ENCODE results near the gene HOXB9. TPM values are rescaled to one million over a fixed set of nuclear protein-coding genes. Genes with fewer than 3 reads are reported as not detected.

HOXB9 gene
- polyA plus RNA-seq, 1 donor from 2014 or later, result not detected

- peak overlapping the region; percentile 82 to 94 (median 88) for H3K4me3 Mint-ChIP-seq
- H3K9me3 Mint-ChIP-seq, result peaks cover 0 to 4% (median 0%) of the 10 kb centered on the region in 3 donors
- peaks cover 51% of the 10 kb centered on the region for H3K27me3 Mint-ChIP-seq
- H3K36me3 Mint-ChIP-seq, result peaks cover 2% of the 10 kb centered on the region
- H3K27ac Mint-ChIP-seq, result peak overlapping the region in 2 of 3 donors; percentile 82 to 91
- H3K4me1 Mint-ChIP-seq, result peaks cover 15 to 21% (median 16%) of the 10 kb centered on the region in 3 donors
Observed at GRCh38 chr17:48612854-48613691, 13.1 kb downstream of the HOXB9 start.

- Mint-ChIP-seq H3K27me3 (peaks cover 49% of the 10 kb centered on the region), H3K27ac (peak overlapping the region in 1 of 3 donors; percentile 82), H3K4me1 (peaks cover 15 to 21% (median 15%) of the 10 kb centered on the region in 3 donors), H3K4me3 (peak overlapping the region; percentile 74 to 94 (median 84)), H3K36me3 (peaks cover 4% of the 10 kb centered on the region), H3K9me3 (peaks cover 0 to 4% (median 0%) of the 10 kb centered on the region in 3 donors)
Observed at GRCh38 chr17:48612456-48612853, 13.7 kb downstream of the HOXB9 start.

DNA sequence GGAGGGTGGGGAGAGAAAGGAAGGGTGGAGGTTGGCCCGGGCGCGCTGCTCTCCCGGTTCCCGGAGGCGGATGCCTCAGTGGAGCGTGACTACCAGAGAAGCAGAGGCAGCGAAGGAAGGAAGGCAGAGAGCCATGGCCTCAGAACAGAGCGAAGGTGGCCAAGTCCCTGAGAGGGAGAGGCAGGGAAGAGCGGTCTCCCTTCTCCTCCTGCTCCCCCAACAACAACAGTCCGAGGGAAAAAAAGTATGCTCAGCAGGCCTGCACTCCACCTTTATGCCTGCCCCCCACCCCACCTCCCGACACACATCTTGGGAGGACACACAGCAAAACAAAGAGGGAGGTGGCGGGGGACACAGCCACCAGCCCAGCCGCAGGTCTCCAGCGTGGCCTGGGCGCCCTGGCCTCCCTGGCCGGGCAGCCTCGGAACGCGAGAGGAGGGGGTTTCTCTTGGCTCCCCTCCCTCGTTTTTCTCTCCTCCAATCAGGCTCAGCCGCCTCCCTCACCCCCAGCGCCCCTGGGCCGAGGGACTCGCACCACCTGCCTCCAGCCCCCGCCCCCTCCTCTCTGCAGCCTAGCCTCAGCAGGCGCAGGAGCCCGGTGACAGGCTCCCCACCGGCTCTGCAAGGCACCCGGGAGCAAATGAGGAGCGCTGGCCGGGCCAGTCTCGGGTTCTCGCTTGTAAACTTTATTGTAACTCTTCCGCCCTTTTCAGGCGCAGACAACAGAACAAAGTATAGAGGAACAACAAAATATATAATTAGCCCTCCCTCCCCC is 14.3 kb downstream of the HOXB9 start:
- Mint-ChIP-seq H3K27ac (peak overlapping the region in 2 of 3 donors; percentile 82 to 92), H3K27me3 (peaks cover 45% of the 10 kb centered on the region), H3K36me3 (peaks cover 4% of the 10 kb centered on the region), H3K4me1 (peaks cover 13 to 16% (median 15%) of the 10 kb centered on the region in 3 donors), H3K9me3 (peaks cover 0 to 4% (median 0%) of the 10 kb centered on the region in 3 donors), H3K4me3 (peak overlapping the region; percentile 94 to 99 (median 98))

DNA sequence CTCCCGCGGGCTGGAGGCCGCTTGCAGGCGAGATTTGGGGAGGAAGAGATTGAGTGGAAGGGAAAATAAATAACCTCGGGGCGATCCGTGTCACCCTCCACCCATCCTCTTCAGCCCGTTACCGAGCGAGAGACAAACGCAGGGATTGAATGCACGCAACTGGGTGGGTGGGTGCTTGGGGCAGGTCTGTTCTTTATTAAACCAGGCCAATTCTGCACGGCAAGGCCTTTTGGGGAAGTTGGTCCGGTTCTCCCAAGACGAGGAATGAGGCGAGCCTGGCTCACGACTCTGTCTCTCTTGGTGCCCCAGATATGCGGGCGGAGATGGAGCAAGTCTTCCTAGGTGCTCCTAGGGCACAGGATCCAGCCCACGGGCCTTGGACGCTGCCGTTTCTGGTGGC is 14.9 kb downstream of the HOXB9 start:
- Mint-ChIP-seq H3K27me3 (peaks cover 45% of the 10 kb centered on the region), H3K36me3 (peaks cover 4% of the 10 kb centered on the region), H3K27ac (peak overlapping the region; percentile 82 to 93 (median 92)), H3K4me1 (peaks cover 13 to 16% (median 15%) of the 10 kb centered on the region in 3 donors), H3K4me3 (peak overlapping the region; percentile 94 to 99 (median 98)), H3K9me3 (peaks cover 0 to 4% (median 0%) of the 10 kb centered on the region in 3 donors)

DNA sequence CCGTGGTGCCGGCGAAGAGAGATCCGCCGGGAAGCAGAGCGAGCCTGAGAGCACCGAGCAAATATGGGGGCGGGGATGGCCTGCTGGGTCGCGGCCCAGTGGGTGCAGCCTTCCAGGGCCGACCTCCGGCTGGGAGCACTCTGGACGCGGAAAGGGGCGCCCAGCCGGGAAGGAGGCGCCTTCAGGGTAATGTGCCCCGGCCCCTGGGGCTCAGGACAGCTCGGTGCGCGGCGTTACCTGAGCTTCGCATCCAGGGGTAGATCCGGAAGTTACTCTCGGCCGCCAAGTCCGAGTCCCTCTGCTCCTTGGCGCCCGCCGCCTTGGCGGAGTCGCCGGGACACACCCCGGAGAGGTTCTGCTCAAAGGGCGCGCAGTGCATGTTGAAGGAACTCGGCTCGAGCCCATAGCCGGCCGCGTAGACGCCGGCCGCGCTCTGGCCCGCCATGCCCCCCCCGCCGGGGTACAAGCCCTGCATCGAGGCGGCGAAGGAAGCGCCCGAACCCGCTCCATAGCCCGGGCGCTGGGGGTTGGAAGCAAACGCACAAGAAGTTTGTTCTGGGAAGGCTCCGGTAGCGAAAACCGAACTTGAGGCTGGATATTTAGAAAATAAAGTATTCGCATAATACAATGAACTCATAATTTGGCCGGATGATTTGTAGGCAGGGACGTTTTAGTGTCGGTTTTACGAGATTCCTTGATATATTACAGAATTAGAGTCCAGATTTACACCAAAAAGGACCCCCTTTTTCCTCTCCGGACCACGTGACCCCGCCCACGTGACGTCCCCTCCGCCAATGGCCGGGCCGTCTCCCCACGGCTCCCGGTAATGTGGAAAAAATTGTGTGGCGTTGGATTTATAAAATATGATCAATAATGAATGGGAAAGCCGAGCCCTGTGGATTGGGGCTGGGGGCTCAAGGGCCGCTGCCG is 15.6 kb downstream of the HOXB9 start, which contains the start of gene HOXB7:
Gene HOXB7, minus strand, starts transcription at position 736 of the 930 bp plus-strand sequence. Its CDS starts 99 bp downstream, at position 637.
- Mint-ChIP-seq H3K27ac (peak within 1 kb of the TSS; percentile 82 to 93 (median 92)), H3K4me3 (peak within 1 kb of the TSS; percentile 94 to 99 (median 98)), H3K27me3 (peaks cover 39% of the 10 kb centered on the region), H3K9me3 (peaks cover 0 to 4% (median 0%) of the 10 kb centered on the region in 3 donors), H3K4me1 (peaks cover 13 to 15% (median 14%) of the 10 kb centered on the region in 3 donors), H3K36me3 (peaks cover 4% of the 10 kb centered on the region)

DNA sequence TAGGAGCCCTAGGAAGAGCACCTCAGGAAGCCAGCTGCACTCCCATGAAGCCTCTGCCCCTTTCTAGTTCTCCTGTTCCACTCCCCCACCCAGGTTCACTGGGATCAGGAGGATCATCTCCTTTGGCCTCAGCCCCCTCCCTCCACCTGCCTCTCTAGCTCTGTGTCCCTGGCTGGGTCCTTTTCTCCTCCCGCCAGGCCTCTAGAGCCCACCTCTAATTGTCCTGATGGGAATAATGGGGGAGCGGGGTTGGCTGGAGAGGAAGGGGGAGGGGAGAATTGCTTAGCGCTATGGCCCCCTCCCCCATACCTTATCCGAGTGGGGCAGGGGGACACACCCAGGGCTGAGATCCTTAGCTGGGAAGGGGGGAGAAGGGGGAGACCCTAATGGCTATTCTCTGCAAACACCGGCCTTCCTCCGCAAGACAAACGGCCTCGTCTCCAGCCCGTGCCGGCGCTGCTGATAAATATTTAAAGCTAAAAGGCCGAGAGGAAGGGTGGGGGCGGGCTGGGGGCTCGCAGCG is 16.3 kb downstream of the HOXB9 start:
- Mint-ChIP-seq H3K9me3 (peaks cover 0 to 4% (median 0%) of the 10 kb centered on the region in 3 donors), H3K27me3 (peaks cover 39% of the 10 kb centered on the region), H3K27ac (peak overlapping the region in 1 of 3 donors; percentile 33), H3K4me3 (peak overlapping the region; percentile 94 to 99 (median 98)), H3K36me3 (peaks cover 4% of the 10 kb centered on the region), H3K4me1 (peaks cover 10 to 15% (median 12%) of the 10 kb centered on the region in 3 donors)

DNA sequence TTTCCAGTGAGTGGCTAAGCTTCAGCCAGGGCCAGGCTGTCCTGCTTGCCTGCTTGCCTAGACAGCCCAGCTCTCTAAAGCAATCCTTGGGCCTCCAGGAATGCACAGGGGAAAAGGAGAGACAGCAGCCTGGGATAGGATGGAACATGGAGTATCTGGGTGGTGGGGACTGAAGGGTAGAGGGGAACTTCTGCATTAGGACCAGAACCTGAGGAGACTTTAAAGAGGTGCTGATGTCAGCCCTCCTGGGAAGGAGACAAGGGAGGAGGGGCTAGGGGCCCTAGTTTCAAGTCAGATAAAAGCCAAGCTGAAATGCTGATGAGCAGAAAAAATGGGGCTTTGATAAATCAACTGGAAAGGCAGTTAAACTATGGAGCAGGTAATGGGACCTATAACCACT is 17.1 kb downstream of the HOXB9 start:
- Mint-ChIP-seq H3K36me3 (peaks cover 4% of the 10 kb centered on the region), H3K27ac (peak overlapping the region in 1 of 3 donors; percentile 33), H3K4me3 (peak overlapping the region in 3 of 4 donors; percentile 3 to 99 (median 65)), H3K9me3 (peaks cover 0 to 3% (median 0%) of the 10 kb centered on the region in 3 donors), H3K27me3 (peaks cover 43% of the 10 kb centered on the region), H3K4me1 (peaks cover 10 to 15% (median 12%) of the 10 kb centered on the region in 3 donors)

- peaks cover 46% of the 10 kb centered on the region for H3K27me3 Mint-ChIP-seq
- peak overlapping the region in 1 of 4 donors; percentile 99 for H3K4me3 Mint-ChIP-seq
Observed at GRCh38 chr17:48608494-48608834, 17.7 kb downstream of the HOXB9 start.

GRCh38 chr17:48606892-48607614 is 19.1 kb downstream of the HOXB9 start:
- H3K36me3 Mint-ChIP-seq, result peaks cover 2% of the 10 kb centered on the region
- peak overlapping the region in 2 of 4 donors; percentile 33 to 99 for H3K4me3 Mint-ChIP-seq
- peaks cover 52% of the 10 kb centered on the region for H3K27me3 Mint-ChIP-seq
- peaks cover 0 to 3% (median 0%) of the 10 kb centered on the region in 3 donors for H3K9me3 Mint-ChIP-seq
- peaks cover 9 to 15% (median 10%) of the 10 kb centered on the region in 3 donors for H3K4me1 Mint-ChIP-seq
- peak overlapping the region in 1 of 3 donors; percentile 83 for H3K27ac Mint-ChIP-seq

More at GRCh38 chr17:48608494-48608834, 17.7 kb downstream of the HOXB9 start:
- peaks cover 2% of the 10 kb centered on the region for H3K36me3 Mint-ChIP-seq
- peaks cover 10 to 13% (median 12%) of the 10 kb centered on the region in 3 donors for H3K4me1 Mint-ChIP-seq
- H3K27ac Mint-ChIP-seq, result peak overlapping the region in 1 of 3 donors; percentile 33
- peaks cover 0 to 3% (median 0%) of the 10 kb centered on the region in 3 donors for H3K9me3 Mint-ChIP-seq

DNA sequence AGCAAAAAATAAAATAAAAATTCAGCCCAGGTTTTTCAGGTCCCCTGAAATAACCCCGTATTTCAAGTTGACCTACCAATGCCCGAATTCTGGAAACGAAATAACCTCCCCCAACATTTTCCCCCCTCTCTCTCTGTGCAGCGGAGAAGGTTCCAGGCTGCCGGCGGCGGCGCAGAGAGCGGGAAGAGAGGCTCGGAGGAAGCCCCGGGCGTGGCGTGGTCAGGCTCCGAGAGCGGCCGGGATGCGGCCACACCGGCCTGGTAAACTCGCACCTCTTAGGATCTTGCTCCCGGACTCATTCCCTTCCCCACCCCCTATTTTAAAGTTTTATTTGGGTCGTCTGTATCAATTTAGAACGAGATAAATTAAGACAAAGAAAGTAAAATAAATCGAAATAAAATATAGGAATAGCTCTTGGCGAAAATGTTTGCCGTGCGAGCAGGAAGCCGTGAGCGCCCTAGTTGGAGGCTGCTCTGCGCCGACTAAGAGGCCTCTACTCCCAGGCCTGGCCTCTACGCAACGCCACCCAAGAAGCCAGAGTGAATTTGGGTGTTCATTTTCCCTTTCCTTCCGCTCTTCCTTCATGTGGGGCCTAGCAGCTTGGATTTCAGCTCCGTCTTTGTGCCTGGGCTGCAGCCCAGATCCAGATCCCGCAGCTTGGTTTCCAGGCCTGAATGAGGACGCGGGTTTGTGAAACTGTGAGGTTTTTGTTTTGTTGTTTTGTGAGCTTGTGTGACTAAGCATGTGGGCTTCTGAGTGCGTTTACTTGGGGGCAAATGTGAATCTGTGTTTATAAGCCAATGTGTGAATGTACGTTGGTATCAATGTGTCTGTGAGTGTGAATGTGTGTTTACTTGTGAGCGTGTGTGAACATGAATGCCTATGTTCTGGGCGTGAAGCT is 19.9 kb downstream of the HOXB9 start:
- Mint-ChIP-seq H3K27me3 (peaks cover 57% of the 10 kb centered on the region), H3K27ac (peak overlapping the region in 1 of 3 donors; percentile 6), H3K9me3 (peaks cover 0 to 3% (median 0%) of the 10 kb centered on the region in 3 donors), H3K4me3 (peak overlapping the region in 1 of 4 donors; percentile 10), H3K4me1 (peaks cover 6 to 12% (median 7%) of the 10 kb centered on the region in 3 donors), H3K36me3 (peaks cover 2% of the 10 kb centered on the region)

GRCh38 chr17:48605409-48605919 is 20.7 kb downstream of the HOXB9 start:
- H3K4me3 Mint-ChIP-seq, result peak overlapping the region in 1 of 4 donors; percentile 65
- H3K4me1 Mint-ChIP-seq, result peaks cover 3 to 5% (median 3%) of the 10 kb centered on the region in 3 donors

DNA sequence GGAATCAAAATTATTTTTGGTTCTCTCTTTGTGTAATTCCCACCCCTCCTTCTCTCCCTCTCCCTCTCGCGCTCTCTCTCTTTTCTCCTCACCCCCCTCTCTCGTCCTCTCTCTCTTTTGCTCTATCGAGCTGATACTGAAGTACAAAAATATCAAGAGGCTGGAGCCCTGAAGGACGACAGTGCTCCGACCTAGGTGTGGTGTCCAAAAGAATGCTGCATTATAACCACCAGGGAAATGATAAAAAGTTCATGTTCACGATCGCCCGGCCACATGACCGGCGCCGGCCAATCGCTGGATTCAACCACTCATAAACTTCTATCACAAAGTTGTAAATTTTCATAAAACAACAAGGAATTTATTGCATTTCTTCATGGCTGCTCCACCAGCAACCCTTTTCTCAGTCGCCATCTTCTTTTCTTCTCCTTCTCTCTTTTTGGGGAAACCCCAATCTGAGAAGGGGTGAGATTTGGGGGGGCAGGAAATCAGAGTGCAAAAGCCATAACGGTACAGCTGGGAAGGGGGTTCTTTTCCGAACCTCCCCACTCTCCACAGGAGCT is 21.3 kb downstream of the HOXB9 start, which contains the start of gene HOXB6:
Gene HOXB6, minus strand, starts transcription at position 217 of the 560 bp plus-strand sequence. CDS start 6,836 bp downstream, outside the sequence.
- Mint-ChIP-seq H3K27me3 (peaks cover 60% of the 10 kb centered on the region), H3K27ac (peak within 1 kb of the TSS in 2 of 3 donors; percentile 39 to 56), H3K4me3 (peak within 1 kb of the TSS; percentile 42 to 77 (median 70)), H3K9me3 (no peaks in the 10 kb centered on the region), H3K4me1 (peaks cover 3 to 5% (median 3%) of the 10 kb centered on the region in 3 donors), H3K36me3 (peaks cover 2% of the 10 kb centered on the region)

More at GRCh38 chr17:48605409-48605919, 20.7 kb downstream of the HOXB9 start:
- Mint-ChIP-seq H3K27me3 (peaks cover 55% of the 10 kb centered on the region), H3K27ac (peak overlapping the region in 2 of 3 donors; percentile 39 to 56), H3K36me3 (peaks cover 2% of the 10 kb centered on the region), H3K9me3 (no peaks in the 10 kb centered on the region)
